ENCODE measurements around the gene CDH6.
"Not testable (repeated sequence)": the region's sequence is repeated elsewhere in the genome, so short reads cannot be mapped to it uniquely, and the experiment has no call there.

The CDH6 gene

GRCh38 chr5:31329715-31330114, 136.2 kb downstream of the CDH6 start:
- no peak for DNase-seq (ENCODE audit: low read depth in 2 of 2)

DNA sequence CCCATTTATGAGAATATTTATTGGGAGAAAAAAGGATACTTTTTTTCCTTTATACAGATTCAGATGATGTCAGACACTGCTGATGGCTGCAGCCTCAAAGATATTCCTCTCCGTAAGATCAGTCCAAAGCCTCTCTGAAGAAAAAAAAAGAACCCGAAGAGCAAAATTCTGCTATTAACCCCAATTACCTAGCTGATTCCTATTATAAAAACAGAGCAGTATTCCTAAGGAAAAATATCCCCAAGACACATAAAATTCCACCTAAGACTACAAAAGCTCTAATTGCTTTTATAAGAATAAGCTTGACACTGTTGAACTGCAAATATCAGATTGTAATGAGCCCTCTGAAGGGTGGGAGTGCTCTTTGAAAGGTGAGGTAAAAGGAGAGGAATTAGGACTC, 138.7 kb downstream of the CDH6 start:
- no peak for DNase-seq (ENCODE audit: low read depth in 2 of 2)

GRCh38 chr5:31333475-31333874, 140.0 kb downstream of the CDH6 start:
- DNase-seq (ENCODE audit: low read depth in 2 of 2) = no peak

DNA sequence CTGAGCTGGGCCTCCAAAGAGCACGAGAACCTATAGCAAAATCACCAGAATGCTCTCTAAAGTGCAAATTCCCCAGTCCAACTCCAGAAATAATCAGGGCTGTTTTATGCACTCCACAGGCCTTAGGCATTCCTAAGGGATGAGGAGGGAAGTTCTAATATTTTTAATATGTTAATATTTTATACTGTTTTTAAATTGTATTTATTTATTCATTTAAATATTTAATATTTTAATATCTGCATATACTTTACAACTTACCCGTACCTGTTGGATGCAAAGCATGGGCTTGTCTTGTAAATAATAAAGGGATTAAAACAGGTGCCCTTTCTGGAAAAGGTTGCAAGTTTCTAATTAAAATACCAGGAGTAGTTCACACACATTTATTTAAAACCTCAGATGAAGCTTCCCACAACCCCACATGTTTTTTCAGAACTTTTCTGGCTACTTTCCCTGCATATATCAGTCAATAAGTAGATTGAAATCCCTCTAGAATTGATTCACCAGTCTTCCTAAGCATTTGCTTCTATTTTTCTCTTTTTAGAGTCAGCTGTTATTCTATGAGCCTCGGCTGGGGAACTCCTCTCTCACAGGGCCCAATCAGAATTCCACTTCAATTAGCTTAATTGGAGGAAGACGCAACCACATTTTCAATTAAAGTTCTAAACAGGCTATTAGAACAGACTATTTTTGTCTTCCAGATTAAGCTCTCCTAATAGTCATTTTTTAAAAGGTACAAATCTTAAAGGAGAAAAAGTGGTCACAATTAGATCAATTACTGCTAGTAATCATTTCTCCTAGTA, 140.8 kb downstream of the CDH6 start:
- no peak for DNase-seq (ENCODE audit: low read depth in 2 of 2)

- no peak for DNase-seq (ENCODE audit: low read depth in 2 of 2)
Observed at GRCh38 chr5:31335456-31335855, 142.0 kb downstream of the CDH6 start.

DNA sequence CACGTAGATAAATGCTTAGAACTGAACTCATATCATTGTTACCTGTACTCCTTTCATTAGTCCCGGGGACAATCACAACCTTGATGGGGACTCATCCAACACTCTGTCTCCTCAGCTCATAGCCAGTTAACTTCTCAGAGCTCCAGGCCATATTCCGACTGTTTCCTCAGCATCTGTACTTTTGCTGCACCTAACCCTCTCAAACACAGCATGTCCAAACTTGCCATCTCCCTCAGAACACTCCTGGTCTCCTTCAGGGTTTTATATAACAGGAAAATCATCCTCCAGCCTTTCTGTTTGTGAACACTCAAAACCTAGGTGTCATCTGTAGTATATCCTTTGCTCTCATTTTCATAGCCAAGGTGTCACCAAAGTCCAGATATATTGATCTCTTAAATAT, 150.5 kb downstream of the CDH6 start:
- no peak for DNase-seq (ENCODE audit: low read depth in 2 of 2)

DNA sequence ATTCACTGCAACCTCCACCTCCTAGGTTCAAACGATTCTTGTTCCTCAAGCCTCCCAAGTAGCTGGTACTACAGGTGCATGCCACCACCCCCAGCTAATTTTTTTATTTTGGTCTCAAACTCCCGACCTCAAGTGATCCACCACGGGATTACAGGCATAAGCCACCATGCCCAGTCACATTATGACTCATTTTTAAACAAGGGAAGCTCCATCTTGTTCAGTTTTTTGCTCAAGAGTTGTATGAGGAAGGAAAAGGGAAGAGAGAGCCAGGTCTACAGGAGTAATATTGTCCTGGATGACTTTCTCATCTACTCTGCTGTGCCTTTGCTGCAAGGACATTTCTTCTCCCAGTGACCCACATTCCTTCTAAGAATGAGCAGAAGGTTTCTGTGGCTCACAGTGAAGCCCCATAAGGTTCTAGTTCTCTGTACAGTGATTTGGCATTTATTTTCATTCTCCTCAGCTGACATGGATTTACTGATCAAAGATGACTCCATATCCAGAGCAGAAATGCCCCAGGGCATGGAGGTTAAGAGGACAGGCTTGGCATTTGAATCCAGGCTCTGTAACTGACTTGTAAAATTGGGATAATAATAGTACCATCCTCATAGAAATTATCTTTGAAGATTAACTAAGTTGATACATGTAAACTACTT, 153.5 kb downstream of the CDH6 start:
- no peak for DNase-seq (ENCODE audit: low read depth in 2 of 2)

- DNase-seq (ENCODE audit: low read depth in 2 of 2) = no peak
Observed at GRCh38 chr5:31347552-31347905, 154.0 kb downstream of the CDH6 start.

GRCh38 chr5:31350395-31350794, 156.9 kb downstream of the CDH6 start:
- no peak for DNase-seq (ENCODE audit: low read depth in 2 of 2)

DNA sequence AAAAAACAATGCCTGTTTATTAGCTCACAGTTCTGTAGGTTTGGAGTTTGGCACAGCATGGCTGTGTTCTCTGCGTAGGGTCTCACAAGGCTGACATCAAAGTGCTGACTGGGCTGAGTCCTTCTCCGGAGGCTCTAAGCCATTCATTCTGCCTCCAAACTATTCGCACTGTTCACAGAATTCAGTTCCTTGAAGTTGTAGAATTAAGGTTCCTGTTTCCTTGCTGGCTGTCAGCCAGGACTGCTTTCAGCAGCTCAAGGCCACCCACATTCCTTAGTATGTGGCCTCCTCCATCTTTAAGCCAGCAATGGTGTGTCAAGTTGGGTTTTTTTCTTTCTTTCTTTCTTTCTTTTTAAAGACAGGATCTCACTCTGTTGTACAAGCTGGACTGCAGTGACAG, 161.9 kb downstream of the CDH6 start:
- no peak for DNase-seq (ENCODE audit: low read depth in 2 of 2)

- DNase-seq (ENCODE audit: low read depth in 2 of 2) = no peak
Observed at GRCh38 chr5:31357038-31357437, 163.6 kb downstream of the CDH6 start.

DNA sequence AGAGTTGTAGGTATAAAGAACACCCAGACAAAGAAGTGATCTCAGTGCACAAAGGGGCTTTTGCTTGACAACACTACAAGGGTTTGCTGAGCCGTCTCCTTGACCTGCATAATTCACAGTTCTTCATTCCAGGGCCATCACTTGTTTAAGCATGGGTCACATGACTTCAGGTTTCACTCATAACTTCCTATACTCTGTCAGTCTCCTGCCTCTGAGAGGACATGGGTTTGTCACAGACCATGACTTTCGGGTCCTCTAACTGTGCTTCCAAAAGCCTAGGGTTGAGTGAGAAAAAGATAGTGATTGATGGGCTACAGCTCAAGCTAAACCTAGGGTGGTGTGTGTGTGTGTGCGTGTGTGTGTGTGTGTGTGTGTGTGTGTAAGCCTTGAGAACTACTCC, 166.4 kb downstream of the CDH6 start:
- no peak for DNase-seq (ENCODE audit: low read depth in 2 of 2)

DNA sequence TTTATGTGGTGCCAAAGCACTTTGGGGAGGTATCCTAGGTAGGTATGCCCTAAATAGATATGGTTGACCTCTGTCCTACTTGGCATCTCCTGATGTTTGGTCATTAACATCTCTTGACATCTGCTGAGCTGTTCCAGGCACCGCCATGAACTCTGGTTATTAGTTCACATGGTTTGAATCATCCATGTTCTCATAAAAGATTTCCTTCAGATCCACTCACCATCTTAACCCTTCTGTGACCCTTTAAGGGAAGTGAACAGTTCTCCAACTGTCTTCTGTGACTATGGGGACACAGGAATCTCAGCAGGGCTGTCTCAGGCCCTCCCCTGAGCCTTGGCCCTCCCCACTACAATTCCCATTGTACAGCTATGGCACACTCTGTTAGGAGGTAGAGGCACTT, 167.7 kb downstream of the CDH6 start:
- no peak for DNase-seq (ENCODE audit: low read depth in 2 of 2)

- not testable (repeated sequence) for DNase-seq (ENCODE audit: low read depth in 2 of 2)
Observed at GRCh38 chr5:31361704-31362528, 168.4 kb downstream of the CDH6 start.

DNA sequence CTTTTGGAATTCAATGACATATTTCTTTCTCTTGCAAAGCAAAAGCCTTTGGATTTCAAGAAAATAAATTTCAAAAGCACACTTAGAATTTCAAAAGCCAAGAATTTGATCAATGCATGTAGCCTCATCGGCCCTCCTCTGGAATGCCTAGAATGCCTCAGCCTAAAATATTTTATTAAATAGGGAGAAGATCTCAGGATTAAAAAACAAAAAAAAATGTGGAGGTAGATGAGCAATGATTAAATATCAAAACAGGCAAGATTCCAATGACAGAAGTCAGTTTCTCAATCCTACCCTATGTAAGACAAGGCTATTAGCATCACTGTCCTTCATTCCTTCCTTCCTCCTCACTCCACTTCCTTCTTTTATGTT, 169.0 kb downstream of the CDH6 start:
- no peak for DNase-seq (ENCODE audit: low read depth in 2 of 2)

- DNase-seq (ENCODE audit: low read depth in 2 of 2) = no peak
Observed at GRCh38 chr5:31362931-31363568, 169.6 kb downstream of the CDH6 start.

GRCh38 chr5:31364881-31365636, 171.6 kb downstream of the CDH6 start:
- no peak for DNase-seq (ENCODE audit: low read depth in 2 of 2)

- DNase-seq (ENCODE audit: low read depth in 2 of 2) = no peak
Observed at GRCh38 chr5:31365776-31366175, 172.3 kb downstream of the CDH6 start.

DNA sequence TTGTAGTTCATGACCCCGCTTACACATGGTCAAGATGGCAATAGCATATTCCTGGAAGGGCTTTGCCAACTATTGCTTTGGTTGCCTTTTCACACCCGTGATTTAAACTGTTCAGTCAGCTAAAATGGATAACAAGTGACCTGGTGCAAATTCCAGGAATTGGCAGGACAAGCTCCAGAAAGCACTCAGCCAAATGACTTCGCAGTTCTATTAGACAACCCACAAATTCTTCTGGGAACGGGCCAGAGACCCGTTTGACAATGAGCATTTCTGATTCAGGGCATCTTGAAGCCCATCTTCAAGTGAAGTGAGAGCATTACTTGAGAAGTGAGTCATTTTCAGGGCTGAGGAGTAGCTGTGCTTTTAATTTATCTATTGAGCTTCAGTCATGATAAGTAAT, 173.5 kb downstream of the CDH6 start:
- no peak for DNase-seq (ENCODE audit: low read depth in 2 of 2)

- no peak for DNase-seq (ENCODE audit: low read depth in 2 of 2)
Observed at GRCh38 chr5:31372124-31372523, 178.6 kb downstream of the CDH6 start.

DNA sequence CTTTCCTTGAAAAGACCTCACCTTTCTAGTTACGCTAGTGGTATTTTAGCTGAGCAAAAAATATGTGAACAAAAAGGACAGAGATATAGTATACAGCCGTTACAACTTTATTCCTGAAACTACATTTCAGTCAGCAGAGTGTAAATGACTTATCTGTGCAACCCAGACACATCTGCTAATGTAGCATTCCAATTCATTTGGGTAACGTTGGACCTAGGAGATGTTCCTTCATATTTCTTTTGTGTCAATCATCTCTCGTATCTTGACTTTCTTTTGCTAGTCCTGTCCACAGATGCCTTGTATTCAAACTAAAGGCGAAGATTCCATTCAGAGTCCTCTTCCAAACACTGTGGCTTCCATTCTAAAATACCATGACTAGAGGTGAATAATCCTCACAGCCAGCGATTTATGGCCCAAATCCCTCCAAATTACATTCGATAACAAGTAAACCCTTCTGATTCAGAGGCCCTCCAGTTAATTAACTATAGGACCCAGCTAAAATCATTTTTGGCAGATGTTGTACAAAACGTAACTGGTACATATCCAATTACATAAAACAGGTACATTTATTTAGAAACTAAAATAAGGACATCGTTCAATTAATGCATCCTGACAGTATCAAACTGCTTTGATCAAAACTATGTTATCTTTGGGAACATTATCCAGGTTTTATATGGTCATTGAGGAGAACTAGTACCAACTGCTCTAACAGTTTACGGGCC, 182.7 kb downstream of the CDH6 start:
- DNase-seq (ENCODE audit: low read depth in 2 of 2) = no peak
